NT2/D1 (cell line): ENCODE results near the gene RAB28.

Experiments
- SUZ12 ChIP-seq: IDR thresholded peaks from 2 replicates; pipeline ENCODE4 v1.6.1; 2011; ENCODE audit not compliant: insufficient read length, insufficient read depth; ENCODE audit errors: extremely low read depth
- ZNF274 ChIP-seq: IDR thresholded peaks from 2 replicates; pipeline ENCODE4 v1.6.1; 2011; ENCODE audit warnings: mild to moderate bottlenecking, low read depth, low read length

GRCh38 chr4:13504374-13504773 lies 20.2 kb upstream of the RAB28 start:
- TF ChIP-seq ZNF274, result no peak
- no peak for TF ChIP-seq SUZ12
